ENCODE data around the gene HTRA1.

DNA sequence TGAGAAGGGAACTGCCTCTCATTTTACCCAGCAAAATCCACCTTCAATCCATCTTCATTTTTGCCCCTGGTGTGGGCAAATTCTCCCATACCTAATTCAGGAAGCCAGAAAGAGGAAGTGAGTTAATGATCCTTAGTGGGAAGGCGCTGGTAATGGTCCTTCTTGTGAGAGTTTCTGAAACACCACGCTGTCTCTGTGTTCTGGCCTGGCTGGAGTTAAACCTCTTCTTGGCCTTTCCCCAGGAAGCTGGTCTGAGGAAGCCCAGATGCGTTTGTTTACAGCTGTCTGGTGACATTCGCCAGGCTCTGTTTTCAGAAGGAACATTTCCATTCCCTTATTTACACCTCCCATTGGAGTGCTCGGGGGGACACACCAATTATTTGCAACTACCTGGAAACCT is 24.3 kb downstream of the HTRA1 start:
- TF ChIP-seq, protein P1, sequence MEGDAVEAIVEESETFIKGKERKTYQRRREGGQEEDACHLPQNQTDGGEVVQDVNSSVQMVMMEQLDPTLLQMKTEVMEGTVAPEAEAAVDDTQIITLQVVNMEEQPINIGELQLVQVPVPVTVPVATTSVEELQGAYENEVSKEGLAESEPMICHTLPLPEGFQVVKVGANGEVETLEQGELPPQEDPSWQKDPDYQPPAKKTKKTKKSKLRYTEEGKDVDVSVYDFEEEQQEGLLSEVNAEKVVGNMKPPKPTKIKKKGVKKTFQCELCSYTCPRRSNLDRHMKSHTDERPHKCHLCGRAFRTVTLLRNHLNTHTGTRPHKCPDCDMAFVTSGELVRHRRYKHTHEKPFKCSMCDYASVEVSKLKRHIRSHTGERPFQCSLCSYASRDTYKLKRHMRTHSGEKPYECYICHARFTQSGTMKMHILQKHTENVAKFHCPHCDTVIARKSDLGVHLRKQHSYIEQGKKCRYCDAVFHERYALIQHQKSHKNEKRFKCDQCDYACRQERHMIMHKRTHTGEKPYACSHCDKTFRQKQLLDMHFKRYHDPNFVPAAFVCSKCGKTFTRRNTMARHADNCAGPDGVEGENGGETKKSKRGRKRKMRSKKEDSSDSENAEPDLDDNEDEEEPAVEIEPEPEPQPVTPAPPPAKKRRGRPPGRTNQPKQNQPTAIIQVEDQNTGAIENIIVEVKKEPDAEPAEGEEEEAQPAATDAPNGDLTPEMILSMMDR (IDR thresholded peaks at IDR 0.05) = no peak
- TF ChIP-seq EZH2 (IDR thresholded peaks at IDR 0.05) = no peak
- no peak for TF ChIP-seq EZH2phosphoT487 (IDR thresholded peaks at IDR 0.05)

Data from neural progenitor cell (in vitro differentiated cells).